HepG2 (cell line): Measurements from ENCODE around the gene HNRNPH2. TPM values are rescaled to one million over a fixed set of nuclear protein-coding genes. Genes with fewer than 3 reads are reported as not detected.

Experiments used
- ATF3 ChIP-seq: sonication (generic); formaldehyde crosslinking; IDR thresholded peaks from 2 replicates; pipeline ENCODE4 v1.4.0; 2020; ENCODE audit warnings: missing genetic modification reagents
- DNMT3B ChIP-seq: conservative IDR thresholded peaks from 2 replicates; pipeline ENCODE4 v1.6.1; 2016; ENCODE audit warnings: missing biosample characterization, control low read depth
- MBNL3 ChIP-seq: fragments of 250-450 bp; sonication (Bioruptor Pico); conservative IDR thresholded peaks from 2 replicates; pipeline ENCODE4 v1.8.0; 2022; ENCODE audit warnings: mild to moderate bottlenecking, inconsistent platforms
- POLR2AphosphoS2 ChIP-seq: IDR thresholded peaks from 2 replicates; pipeline ENCODE4 v1.6.1; 2011; ENCODE audit warnings: low read depth, low read length, improper control_type of control experiment
- PREB ChIP-seq: sonication (generic); formaldehyde crosslinking; IDR thresholded peaks from 2 replicates; pipeline ENCODE4 v1.4.0; 2020; ENCODE audit warnings: missing genetic modification reagents
- ZBTB34 ChIP-seq: sonication (generic); formaldehyde crosslinking; IDR thresholded peaks from 2 replicates; pipeline ENCODE4 v1.8.0; 2022; ENCODE audit warnings: mild to moderate bottlenecking, missing genetic modification reagents
- ZNF441 ChIP-seq: sonication (generic); formaldehyde crosslinking; IDR thresholded peaks from 2 replicates; pipeline ENCODE4 v1.7.0; 2021; ENCODE audit warnings: missing genetic modification reagents, borderline replicate concordance
- ZSCAN20 ChIP-seq: sonication (generic); formaldehyde crosslinking; IDR thresholded peaks from 2 replicates; pipeline ENCODE4 v1.4.0; 2020; ENCODE audit warnings: missing genetic modification reagents, mild to moderate bottlenecking, borderline replicate concordance
- polyA plus RNA-seq, 8 experiments: library from polyadenylated mRNA; depleted of rRNA in 3 of 8; stranded (reverse) in 7 of 8; unstranded in 1 of 8; fragments of >200 nt; fragmentation: Illumina TruSeq in 4 of 8; extraction: Trizol in 4 of 8; gene quantifications; 2 replicates each; pipeline versions ENCODE4 v1.2.1 to v1.2.3, GENCODE V29; 2011 to 2016; ENCODE audit warnings: low read depth in 4 of 8, missing spikeins in 1 of 8, mixed read lengths in 1 of 8; ENCODE audit not compliant: insufficient read depth in 1 of 8
- total RNA-seq, 5 experiments: library from RNA; depleted of rRNA; stranded (reverse); fragments of >200 nt; fragmentation: Illumina TruSeq; extraction: Trizol; gene quantifications; 2 replicates each; pipeline ENCODE4 v1.2.3, GENCODE V29; 2016; ENCODE audit warnings: low read depth in 1 of 5
- TF ChIP-seq, protein P1 (sequence below), 2 experiments: sonication (generic) in 1 of 2; formaldehyde crosslinking in 1 of 2; IDR thresholded peaks; 2 replicates each; pipeline versions ENCODE4 v1.6.1 to v1.9.0; 2014 to 2022; ENCODE audit warnings: antibody characterized with exemption in 1 of 2, borderline replicate concordance in 1 of 2, inconsistent platforms in 1 of 2, low read depth in 1 of 2, missing genetic modification reagents in 1 of 2
- TF ChIP-seq, protein P2 (sequence below): sonication (generic); formaldehyde crosslinking; IDR thresholded peaks from 2 replicates; pipeline ENCODE4 v1.4.0; 2020; ENCODE audit warnings: mild to moderate bottlenecking, missing genetic modification reagents
- TF ChIP-seq, protein P3 (sequence below): sonication (generic); formaldehyde crosslinking; IDR thresholded peaks from 2 replicates; pipeline ENCODE4 v1.4.0; 2020; ENCODE audit warnings: missing genetic modification reagents
- TF ChIP-seq, protein P4 (sequence below): sonication (generic); formaldehyde crosslinking; IDR thresholded peaks from 2 replicates; pipeline ENCODE4 v1.5.1; 2020; ENCODE audit warnings: missing genetic modification reagents, mild to moderate bottlenecking, borderline replicate concordance

HNRNPH2 gene
- total and polyA plus RNA-seq, 2 of the 13 experiments (the other 11 are each of a cell fraction or from before 2014, with no cell fraction given) = 23.8 to 56.9 TPM

- no peak for TF ChIP-seq ZNF441 (CRISPR knock-in tag)
- 0 out of 2 replicates have a peak, but pooled peaks have one; percentile 61 for TF ChIP-seq POLR2AphosphoS2
- TF ChIP-seq, protein P1, sequence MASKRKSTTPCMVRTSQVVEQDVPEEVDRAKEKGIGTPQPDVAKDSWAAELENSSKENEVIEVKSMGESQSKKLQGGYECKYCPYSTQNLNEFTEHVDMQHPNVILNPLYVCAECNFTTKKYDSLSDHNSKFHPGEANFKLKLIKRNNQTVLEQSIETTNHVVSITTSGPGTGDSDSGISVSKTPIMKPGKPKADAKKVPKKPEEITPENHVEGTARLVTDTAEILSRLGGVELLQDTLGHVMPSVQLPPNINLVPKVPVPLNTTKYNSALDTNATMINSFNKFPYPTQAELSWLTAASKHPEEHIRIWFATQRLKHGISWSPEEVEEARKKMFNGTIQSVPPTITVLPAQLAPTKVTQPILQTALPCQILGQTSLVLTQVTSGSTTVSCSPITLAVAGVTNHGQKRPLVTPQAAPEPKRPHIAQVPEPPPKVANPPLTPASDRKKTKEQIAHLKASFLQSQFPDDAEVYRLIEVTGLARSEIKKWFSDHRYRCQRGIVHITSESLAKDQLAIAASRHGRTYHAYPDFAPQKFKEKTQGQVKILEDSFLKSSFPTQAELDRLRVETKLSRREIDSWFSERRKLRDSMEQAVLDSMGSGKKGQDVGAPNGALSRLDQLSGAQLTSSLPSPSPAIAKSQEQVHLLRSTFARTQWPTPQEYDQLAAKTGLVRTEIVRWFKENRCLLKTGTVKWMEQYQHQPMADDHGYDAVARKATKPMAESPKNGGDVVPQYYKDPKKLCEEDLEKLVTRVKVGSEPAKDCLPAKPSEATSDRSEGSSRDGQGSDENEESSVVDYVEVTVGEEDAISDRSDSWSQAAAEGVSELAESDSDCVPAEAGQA (IDR thresholded peaks at IDR 0.05; ENCODE audit: low read depth) = no peak
- TF ChIP-seq, protein P1 (CRISPR knock-in tag; IDR thresholded peaks at IDR 0.05; ENCODE audit: borderline replicate concordance) = no peak
- TF ChIP-seq ATF3 (CRISPR knock-in tag) = no peak
- TF ChIP-seq, protein P2, sequence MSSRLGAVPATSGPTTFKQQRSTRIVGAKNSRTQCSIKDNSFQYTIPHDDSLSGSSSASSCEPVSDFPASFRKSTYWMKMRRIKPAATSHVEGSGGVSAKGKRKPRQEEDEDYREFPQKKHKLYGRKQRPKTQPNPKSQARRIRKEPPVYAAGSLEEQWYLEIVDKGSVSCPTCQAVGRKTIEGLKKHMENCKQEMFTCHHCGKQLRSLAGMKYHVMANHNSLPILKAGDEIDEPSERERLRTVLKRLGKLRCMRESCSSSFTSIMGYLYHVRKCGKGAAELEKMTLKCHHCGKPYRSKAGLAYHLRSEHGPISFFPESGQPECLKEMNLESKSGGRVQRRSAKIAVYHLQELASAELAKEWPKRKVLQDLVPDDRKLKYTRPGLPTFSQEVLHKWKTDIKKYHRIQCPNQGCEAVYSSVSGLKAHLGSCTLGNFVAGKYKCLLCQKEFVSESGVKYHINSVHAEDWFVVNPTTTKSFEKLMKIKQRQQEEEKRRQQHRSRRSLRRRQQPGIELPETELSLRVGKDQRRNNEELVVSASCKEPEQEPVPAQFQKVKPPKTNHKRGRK = no peak
- TF ChIP-seq, protein P3, sequence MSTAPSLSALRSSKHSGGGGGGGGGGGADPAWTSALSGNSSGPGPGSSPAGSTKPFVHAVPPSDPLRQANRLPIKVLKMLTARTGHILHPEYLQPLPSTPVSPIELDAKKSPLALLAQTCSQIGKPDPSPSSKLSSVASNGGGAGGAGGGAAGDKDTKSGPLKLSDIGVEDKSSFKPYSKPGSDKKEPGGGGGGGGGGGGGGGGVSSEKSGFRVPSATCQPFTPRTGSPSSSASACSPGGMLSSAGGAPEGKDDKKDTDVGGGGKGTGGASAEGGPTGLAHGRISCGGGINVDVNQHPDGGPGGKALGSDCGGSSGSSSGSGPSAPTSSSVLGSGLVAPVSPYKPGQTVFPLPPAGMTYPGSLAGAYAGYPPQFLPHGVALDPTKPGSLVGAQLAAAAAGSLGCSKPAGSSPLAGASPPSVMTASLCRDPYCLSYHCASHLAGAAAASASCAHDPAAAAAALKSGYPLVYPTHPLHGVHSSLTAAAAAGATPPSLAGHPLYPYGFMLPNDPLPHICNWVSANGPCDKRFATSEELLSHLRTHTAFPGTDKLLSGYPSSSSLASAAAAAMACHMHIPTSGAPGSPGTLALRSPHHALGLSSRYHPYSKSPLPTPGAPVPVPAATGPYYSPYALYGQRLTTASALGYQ (CRISPR knock-in tag) = no peak
- no peak for TF ChIP-seq ZBTB34
- TF ChIP-seq ZSCAN20 (CRISPR knock-in tag) = no peak
- TF ChIP-seq PREB (CRISPR knock-in tag) = no peak
- TF ChIP-seq, protein P4, sequence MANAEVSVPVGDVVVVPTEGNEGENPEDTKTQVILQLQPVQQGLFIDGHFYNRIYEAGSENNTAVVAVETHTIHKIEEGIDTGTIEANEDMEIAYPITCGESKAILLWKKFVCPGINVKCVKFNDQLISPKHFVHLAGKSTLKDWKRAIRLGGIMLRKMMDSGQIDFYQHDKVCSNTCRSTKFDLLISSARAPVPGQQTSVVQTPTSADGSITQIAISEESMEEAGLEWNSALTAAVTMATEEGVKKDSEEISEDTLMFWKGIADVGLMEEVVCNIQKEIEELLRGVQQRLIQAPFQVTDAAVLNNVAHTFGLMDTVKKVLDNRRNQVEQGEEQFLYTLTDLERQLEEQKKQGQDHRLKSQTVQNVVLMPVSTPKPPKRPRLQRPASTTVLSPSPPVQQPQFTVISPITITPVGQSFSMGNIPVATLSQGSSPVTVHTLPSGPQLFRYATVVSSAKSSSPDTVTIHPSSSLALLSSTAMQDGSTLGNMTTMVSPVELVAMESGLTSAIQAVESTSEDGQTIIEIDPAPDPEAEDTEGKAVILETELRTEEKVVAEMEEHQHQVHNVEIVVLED (CRISPR knock-in tag) = peak; percentile 23; the same call in 1 of the 2 replicates
- TF ChIP-seq DNMT3B = no peak
- TF ChIP-seq MBNL3 (CRISPR knock-in tag) = no peak
These were observed 17.1 kb upstream of the HNRNPH2 start, which contains the start of gene RPL36A (continued) for GRCh38 chrX:101390664-101391525.
